Raji (cell line): ENCODE results near the gene SUCO.

ENCODE experiments used
- POLR2A ChIP-seq: IDR thresholded peaks from 2 replicates; pipeline ENCODE4 v1.6.1; 2011; ENCODE audit warnings: low read depth, low read length, control low read depth; ENCODE audit not compliant: insufficient read depth

Gene SUCO

DNA sequence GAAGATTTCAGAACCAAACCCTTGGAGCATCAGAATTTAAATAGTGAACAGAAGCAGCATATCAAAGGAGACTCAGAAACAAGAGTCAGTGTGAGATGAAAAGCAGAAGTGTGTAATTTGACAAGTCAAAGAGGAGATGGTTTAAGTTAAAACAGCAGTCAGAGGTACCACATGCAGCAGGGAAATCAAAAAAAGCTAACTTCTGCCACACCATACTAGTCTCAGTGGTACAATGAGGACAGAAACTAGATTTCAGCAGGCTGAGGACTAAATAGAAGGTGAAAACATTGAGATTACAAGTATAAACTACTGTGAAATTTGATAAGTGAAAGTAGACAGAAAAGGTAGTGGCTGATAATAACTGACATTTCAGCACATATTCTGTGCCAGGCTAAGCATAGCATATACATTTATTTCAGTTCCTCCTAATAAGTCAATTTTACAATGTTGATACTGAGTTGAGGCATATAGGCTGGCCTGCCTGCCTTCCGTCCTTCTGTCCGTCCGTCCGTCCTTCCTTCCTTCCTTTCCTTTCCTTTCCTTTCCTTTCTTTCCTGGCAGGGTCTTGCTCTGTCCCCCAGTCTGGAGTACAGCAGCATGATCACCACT is 12.6 kb downstream of the SUCO start:
- no peak for TF ChIP-seq POLR2A

DNA sequence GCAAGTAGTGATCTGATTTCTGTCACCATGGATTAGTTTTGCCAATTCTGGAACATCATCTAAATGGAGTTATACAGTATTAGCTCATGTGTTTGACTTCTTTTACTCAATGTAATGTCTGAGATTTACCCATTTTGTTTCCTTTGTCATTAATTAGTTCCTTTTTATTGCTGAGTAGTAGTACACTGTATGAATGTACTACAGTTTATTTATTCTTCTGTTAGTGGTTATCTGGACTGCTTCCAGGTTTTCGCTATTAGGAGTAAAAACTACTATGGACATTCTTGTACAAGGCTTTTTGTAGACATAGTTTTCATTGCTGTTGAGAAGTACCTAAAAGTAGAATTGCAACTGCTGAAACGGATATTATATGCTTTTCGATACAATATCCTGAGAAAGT is 14.1 kb downstream of the SUCO start:
- no peak for TF ChIP-seq POLR2A

DNA sequence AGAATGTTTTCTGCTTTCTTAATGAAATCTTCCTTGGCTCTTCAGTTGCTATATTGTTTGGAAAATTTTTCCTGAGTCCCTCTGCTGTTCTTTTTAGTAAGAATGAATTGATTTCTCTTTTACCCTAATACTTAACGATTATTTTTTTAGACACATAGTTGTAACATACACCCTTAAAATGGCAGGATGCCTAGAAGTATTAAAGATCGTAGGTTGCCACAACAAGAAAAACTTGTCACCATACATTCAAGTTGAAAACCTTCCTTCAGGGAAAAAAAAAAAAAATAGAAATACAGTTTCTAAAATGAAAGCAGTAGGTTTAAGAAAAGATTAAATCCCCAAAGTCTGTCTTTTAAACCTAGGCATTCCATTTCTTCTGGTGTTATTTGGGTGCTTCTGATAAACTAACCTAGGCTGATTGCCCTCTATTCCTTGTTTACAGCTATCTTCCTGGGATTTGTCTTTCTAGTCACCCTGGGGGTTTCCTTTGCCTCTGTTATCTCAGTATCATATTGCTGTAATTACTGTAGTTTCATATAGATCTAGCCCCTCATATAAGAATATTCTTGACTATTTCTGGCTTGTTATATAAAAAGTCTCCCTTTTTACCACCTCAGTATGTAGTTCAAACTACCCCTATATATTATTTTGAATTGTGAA is 16.8 kb downstream of the SUCO start:
- no peak for TF ChIP-seq POLR2A

DNA sequence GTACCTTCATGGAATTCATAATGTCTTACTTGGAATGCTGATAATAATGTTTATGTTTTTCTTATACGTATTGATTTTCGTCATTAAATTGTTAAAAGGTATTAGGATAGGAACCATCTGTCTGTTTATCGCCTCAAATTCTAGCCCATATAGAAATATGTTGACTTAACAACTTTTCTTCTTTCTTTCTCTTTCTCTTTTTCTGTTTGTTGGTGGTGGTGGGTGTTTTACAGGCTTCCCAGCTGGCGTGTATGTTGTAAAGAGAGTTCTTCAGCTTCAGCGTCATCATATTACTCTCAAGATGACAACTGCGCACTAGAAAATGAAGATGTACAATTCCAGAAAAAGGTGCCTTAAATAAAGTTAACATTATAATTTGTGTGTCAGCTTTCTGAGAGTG is 18.3 kb downstream of the SUCO start:
- TF ChIP-seq POLR2A, result no peak

DNA sequence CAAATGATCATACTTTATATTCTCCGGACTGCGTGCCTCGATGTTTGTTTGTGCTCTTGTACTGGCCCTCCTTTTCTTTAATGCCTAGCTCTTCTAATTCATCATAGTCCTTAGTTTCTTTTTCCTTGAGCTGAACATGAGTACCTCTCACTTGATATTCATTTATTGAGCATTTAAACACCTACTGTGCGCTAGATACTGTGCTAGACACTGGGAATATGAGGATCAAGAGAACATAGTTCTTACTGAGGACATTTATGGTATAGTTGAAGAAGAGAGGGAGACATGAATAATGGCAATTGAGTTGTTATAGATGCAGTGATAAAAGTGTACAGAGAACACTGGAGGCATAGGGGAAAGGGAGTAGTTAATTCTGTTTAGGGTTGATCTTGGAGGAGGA is 22.0 kb downstream of the SUCO start:
- TF ChIP-seq POLR2A, result no peak

DNA sequence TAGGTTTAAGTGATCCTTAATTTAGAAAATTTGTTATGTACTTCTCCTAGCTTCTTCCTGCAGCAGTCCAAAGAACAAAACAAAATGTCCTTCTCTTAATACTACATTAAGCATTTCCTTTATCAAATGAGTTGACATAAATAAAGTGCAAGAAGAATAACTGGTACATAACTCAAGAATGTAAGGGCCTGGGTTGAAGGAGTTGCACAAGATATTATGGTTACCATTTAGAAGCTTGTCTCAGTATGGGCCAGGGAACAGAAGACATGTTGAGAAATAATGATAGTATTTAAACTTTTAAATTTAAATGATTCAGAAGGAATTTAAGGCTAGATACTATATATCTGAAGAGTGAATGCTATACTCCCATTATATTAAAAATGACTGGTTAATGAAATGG is 23.5 kb downstream of the SUCO start:
- no peak for TF ChIP-seq POLR2A

DNA sequence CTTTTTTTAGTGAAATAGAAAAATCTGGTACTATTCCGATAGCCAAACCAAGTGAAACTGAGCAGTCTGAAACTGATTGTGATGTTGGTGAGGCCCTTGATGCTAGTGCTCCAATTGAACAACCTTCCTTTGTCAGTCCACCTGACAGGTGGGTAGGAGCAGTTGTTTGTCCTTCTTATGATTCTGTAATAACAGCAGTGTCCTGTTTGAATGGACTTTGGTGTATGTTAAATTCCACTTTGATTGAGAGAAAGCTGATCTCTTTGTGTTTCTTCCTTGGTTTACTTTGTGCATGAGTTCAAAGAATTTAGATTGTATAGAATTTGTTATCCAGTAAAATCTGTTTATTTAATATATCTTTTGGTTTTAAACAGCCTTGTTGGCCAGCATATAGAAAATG is 24.3 kb downstream of the SUCO start:
- TF ChIP-seq POLR2A, result no peak

DNA sequence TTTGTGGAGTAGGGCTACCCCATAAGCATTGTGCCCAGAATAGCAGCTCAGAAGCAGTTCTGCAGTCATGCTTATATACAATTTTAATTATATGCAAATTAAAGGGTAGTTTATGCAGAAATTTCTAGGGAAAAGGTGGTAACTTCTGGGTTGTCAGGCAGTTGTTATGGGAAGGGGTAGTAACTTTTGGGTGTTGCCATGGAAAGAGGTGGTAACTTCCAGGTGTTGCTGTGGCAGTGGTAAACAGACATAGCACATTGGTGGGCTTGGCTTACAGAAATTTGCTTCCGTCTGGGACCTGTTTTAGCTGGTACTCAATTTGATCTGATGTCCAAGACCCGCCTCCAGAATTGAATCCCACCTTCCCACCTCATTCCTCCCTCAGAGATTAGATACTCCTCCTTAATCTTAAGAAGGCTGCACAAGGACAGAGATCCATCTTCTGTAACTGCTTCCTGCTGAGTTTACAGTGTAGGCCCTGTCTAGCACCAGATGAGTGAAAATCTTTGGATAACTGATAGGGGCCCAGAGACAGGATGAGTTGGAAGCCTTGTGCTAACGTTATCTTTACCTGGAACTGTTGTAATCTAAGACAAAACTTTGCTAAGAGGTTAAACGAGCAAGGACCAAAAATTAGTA is 26.7 kb downstream of the SUCO start:
- TF ChIP-seq POLR2A, result no peak

DNA sequence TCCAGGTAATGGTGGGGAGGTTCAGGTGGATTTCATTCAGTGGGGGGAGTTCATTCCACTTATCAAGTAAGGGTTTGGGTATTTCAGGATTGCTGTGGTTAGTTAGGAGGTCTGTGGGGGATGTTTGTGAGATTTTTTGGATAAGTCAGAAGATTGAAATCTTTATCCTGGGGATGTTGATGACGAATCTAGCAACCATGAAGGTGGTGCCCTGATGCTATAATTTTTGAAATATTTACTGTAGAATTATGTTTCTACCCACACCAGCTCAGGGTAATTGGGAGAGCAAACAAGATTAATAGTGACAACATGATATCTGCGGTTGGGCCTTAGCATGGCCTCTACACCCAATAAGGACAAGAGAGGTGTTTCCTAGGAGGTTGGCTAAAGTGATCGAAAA is 28.3 kb downstream of the SUCO start:
- no peak for TF ChIP-seq POLR2A

DNA sequence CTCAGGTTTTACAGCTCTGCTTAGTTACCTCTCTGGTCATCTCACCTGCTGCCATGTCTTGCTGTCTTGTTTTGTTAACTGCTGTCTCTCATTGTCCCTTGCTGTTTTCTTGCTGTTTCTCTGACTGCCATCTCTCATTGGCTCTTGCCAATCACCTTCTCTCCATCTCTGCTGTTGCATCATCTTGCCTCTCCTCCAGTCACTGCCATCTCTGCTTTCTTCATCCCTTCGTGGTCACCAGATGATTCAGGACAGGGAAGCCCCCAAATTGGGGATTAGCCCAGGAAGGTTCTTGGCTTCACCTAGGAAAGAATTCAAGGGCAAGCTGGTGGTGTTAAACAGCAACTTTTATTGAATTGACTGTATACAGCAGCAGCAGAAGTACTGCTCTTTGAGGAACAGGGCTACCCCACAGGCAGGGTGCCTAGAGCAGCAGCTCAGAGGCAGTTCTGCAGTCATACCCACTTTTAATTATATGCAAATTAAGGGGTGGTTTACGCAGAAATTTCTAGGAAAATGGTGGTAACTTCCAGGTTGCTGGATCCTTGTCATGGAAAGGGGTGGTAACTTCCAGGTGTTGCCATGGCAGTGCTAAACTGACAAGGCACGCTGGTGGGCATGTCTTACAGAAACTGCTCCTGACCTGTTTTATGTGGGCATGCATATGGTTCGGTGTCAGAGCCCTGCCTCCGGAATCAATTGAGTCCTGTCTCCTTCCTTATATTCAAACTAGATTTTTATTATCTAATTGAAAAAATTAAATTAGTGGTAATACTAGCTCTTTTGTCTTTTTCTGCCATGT is 33.4 kb downstream of the SUCO start:
- no peak for TF ChIP-seq POLR2A

DNA sequence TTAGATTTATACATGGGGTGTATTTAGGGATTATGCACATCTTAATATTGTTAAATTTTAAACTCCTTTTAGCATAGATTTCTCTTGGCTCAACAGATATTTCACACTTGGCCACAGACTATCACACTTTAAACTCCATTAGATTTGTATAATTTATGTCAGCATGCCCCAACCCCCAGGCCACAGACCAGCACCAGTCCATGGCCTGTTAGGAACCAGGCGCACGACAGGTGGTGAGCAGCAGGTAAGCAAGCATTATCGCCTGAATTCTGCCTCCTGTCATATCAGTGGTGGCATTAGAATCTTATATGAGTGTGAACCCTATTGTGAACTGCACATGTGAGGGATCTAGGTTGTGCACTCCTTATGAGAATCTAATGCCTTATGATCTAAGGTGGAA is 34.8 kb downstream of the SUCO start:
- no peak for TF ChIP-seq POLR2A

DNA sequence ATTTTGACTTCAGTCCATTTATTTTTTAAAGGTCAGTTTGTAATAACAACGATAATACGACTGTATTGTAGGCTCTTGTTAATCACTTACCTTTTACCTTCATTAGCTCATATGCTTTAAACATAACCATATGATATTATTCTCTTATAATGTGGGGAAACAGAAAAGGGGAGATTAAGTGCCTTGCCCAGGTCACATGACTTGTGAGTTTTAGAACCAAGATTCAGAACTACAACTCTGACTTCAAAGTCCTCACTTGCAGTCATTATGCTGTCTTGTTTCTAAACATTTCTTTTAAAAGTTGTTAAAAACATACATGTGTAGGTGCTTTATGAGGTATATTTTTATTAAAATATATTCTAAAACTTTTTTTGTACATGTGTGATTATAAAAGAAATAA is 41.1 kb downstream of the SUCO start:
- TF ChIP-seq POLR2A, result no peak

DNA sequence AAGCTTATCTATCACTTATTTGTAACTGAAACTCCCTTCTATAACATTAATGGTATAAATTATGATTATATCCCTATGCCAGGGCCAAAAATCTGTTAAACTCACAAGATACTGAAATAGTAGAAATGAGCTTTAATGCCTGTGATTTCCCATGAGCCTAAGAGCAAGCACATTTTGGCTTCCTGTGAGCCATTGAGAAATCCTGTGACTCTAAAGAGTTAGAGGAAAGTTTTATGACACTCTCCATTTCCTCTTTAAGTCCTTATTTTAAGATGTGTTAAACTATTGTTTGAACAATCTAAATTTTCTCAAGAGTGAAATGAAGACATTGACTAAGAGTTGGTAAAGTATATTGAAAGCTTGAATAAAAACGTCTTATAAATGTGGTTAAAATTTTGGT is 45.6 kb downstream of the SUCO start:
- no peak for TF ChIP-seq POLR2A

DNA sequence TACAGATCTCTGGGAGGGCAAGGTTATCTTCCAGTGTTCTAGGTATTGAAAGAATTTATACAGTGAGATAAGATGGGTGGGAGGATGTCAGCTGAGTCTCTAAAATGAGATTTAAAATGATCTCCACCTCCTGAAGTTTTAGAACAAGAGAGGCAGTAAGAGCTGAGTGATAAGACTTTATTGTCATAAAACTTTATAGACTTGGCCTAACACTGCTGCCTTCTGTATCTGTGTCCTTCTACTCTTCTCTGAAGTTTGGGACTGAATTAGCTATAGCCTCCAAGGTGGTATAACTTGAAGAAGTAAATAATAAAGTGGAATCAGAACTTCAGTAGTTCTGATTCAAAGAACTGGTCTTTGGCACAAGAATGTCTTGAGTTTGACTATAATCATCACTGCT is 48.3 kb downstream of the SUCO start:
- TF ChIP-seq POLR2A, result no peak

DNA sequence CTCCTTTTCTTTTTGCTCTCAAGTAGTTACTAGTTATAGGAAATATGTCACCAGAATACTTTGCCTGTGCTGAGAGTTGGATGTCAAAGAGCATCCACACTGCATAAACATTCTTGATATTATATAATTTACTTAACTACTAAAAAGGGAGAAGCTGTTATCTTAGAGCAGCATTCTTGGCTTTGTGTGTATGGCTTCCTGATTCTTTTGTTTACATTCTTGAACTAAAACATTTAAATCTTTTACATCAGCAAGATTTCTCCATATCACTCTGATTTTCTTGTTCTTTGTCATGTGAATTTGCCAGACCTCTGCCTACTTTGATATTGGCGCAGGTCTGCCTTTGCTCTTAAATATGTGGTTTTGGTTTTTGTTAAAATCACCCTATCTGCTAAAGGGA is 48.8 kb downstream of the SUCO start:
- TF ChIP-seq POLR2A, result no peak

DNA sequence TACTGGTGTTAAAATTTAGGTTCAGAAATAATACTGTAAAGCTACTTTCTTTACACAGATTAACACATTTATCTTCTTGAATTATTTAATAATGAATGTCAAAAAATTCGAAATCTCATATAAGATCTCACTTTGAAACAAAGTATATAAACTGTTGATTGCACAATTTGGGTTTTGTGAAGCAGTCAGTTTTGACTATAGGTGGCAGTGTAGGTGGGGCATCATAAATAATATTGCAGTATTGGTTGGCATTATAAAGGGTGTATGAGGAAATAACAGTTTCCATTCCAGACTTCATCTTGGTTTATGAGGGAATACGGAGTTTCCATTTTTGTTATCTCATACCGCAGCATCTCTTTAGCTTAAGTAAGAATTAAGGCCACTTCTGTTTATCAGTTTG is 49.9 kb downstream of the SUCO start:
- TF ChIP-seq POLR2A, result no peak
